HEK293 (cell line): ENCODE measurements around the gene FASTKD3.

Source experiments
- CTCF ChIA-PET: fragments of 350-600 bp; formaldehyde crosslinking; extraction: SDS; loops from one replicate; lab custom pipeline; 2021; ENCODE audit warnings: antibody characterized with exemption; lab: Yijun Ruan, JAX
- POLR2A ChIA-PET: fragments of 300-600 bp; formaldehyde crosslinking; extraction: SDS; loops from one replicate; lab custom pipeline; 2020; ENCODE audit warnings: antibody characterized with exemption, inconsistent platforms; lab: Yijun Ruan, JAX
- H3K27ac ChIP-seq: fragments of 200-500 bp; sonication (Bioruptor generic); 2 replicates; pipeline ENCODE4 v1.5.1; 2014; ENCODE audit warnings: low read depth, low read length, control low read depth, inconsistent platforms; ENCODE audit errors: extremely low read depth
- H3K36me3 ChIP-seq, 2 experiments: fragments of 200-500 bp in 1 of 2; sonication (Bioruptor generic) in 1 of 2; 1 replicate in 1 of 2; 2 replicates in 1 of 2; pipeline ENCODE4 v1.5.1; 2014 to 2017; ENCODE audit warnings: inconsistent platforms in 2 of 2, low read length in 2 of 2; ENCODE audit not compliant: control insufficient read depth in 2 of 2, insufficient read depth in 1 of 2
- H3K4me1 ChIP-seq: fragments of 200-500 bp; sonication (Bioruptor generic); 2 replicates; pipeline ENCODE4 v1.5.1; 2014; ENCODE audit warnings: mild to moderate bottlenecking, low read length, inconsistent platforms; ENCODE audit not compliant: control insufficient read depth, insufficient read depth
- H3K4me3 ChIP-seq: 2 replicates; pipeline ENCODE4 v1.5.1; 2011; ENCODE audit warnings: low read depth, mild to moderate bottlenecking, control low read depth, low read length, moderate library complexity
- H3K9me3 ChIP-seq: fragments of 200-500 bp; sonication (Bioruptor generic); 2 replicates; pipeline ENCODE4 v1.5.1; 2014; ENCODE audit warnings: low read depth, low read length, inconsistent platforms; ENCODE audit not compliant: control insufficient read depth, insufficient read depth
- EGR2 ChIP-seq: fragments of 450-650 bp; formaldehyde crosslinking; IDR thresholded peaks from 2 replicates; pipeline ENCODE4 v1.5.1; 2016; ENCODE audit warnings: low read depth, missing biosample characterization, missing genetic modification characterization
- HOXA7 ChIP-seq: sonication (generic); formaldehyde crosslinking; IDR thresholded peaks from 2 replicates; pipeline ENCODE4 v1.8.1; 2022; ENCODE audit warnings: missing genetic modification reagents, borderline replicate concordance
- KLF8 ChIP-seq: fragments of 450-650 bp; formaldehyde crosslinking; IDR thresholded peaks from 2 replicates; pipeline ENCODE4 v1.5.1; 2016; ENCODE audit warnings: missing biosample characterization, missing genetic modification characterization
- MZF1 ChIP-seq: fragments of 450-650 bp; formaldehyde crosslinking; IDR thresholded peaks from 2 replicates; pipeline ENCODE4 v1.5.1; 2017; ENCODE audit warnings: missing biosample characterization, missing genetic modification characterization, borderline replicate concordance
- PRDM1 ChIP-seq: fragments of 450-650 bp; formaldehyde crosslinking; IDR thresholded peaks from 2 replicates; pipeline ENCODE4; 2016; ENCODE audit warnings: missing biosample characterization, missing genetic modification characterization
- ZBTB44 ChIP-seq: fragments of 450-650 bp; IDR thresholded peaks from 2 replicates; pipeline ENCODE4 v1.5.1; 2018; ENCODE audit warnings: missing biosample characterization, mild to moderate bottlenecking, missing genetic modification characterization
- ZEB2 ChIP-seq: fragments of 450-650 bp; formaldehyde crosslinking; IDR thresholded peaks from 2 replicates; pipeline ENCODE4 v1.5.1; 2016; ENCODE audit warnings: missing biosample characterization, missing genetic modification characterization
- ZFP3 ChIP-seq: fragments of 450-650 bp; formaldehyde crosslinking; IDR thresholded peaks from 2 replicates; pipeline ENCODE4 v1.5.1; 2016; ENCODE audit warnings: low read depth, missing biosample characterization, missing genetic modification characterization
- ZNF155 ChIP-seq: fragments of 450-650 bp; formaldehyde crosslinking; IDR thresholded peaks from 2 replicates; pipeline ENCODE4 v1.5.1; 2016; ENCODE audit warnings: missing biosample characterization, missing genetic modification characterization
- ZNF184 ChIP-seq: fragments of 450-650 bp; IDR thresholded peaks from 2 replicates; pipeline ENCODE4 v1.5.1; 2018; ENCODE audit warnings: missing biosample characterization, mild to moderate bottlenecking, missing genetic modification characterization
- ZNF221 ChIP-seq: fragments of 450-650 bp; formaldehyde crosslinking; IDR thresholded peaks from 2 replicates; pipeline ENCODE4 v1.5.1; 2017; ENCODE audit warnings: missing biosample characterization, missing genetic modification characterization, borderline replicate concordance
- ZNF248 ChIP-seq: fragments of 450-650 bp; formaldehyde crosslinking; IDR thresholded peaks from 2 replicates; pipeline ENCODE4 v1.5.1; 2017; ENCODE audit warnings: missing biosample characterization, missing genetic modification characterization
- ZNF335 ChIP-seq: fragments of 450-650 bp; formaldehyde crosslinking; conservative IDR thresholded peaks from 2 replicates; pipeline ENCODE4 v1.5.1; 2016; ENCODE audit warnings: missing biosample characterization, missing genetic modification characterization
- ZNF366 ChIP-seq: fragments of 450-650 bp; formaldehyde crosslinking; conservative IDR thresholded peaks from 2 replicates; pipeline ENCODE4 v1.5.1; 2016; ENCODE audit warnings: missing biosample characterization, missing genetic modification characterization
- ZNF48 ChIP-seq: fragments of 450-650 bp; formaldehyde crosslinking; IDR thresholded peaks from 2 replicates; pipeline ENCODE4 v1.5.1; 2016; ENCODE audit warnings: missing biosample characterization, missing genetic modification characterization
- ZNF623 ChIP-seq: fragments of 450-650 bp; formaldehyde crosslinking; IDR thresholded peaks from 2 replicates; pipeline ENCODE4 v1.5.1; 2016; ENCODE audit warnings: missing biosample characterization, missing genetic modification characterization
- ZNF654 ChIP-seq: fragments of 450-650 bp; formaldehyde crosslinking; IDR thresholded peaks from 2 replicates; pipeline ENCODE4 v1.5.1; 2016; ENCODE audit warnings: low read depth, missing biosample characterization, missing genetic modification characterization
- ZNF707 ChIP-seq: fragments of 450-650 bp; formaldehyde crosslinking; IDR thresholded peaks from 2 replicates; pipeline ENCODE4 v1.5.1; 2016; ENCODE audit warnings: missing biosample characterization, missing genetic modification characterization
- TF ChIP-seq, protein P1 (sequence below): fragments of 450-650 bp; formaldehyde crosslinking; IDR thresholded peaks from 2 replicates; pipeline ENCODE4 v1.5.1; 2017; ENCODE audit warnings: missing biosample characterization, missing genetic modification characterization
- TF ChIP-seq, protein P2 (sequence below): fragments of 450-650 bp; formaldehyde crosslinking; IDR thresholded peaks from 2 replicates; pipeline ENCODE4 v1.5.1; 2016; ENCODE audit warnings: missing biosample characterization, missing genetic modification characterization
- TF ChIP-seq, protein P3 (sequence below): fragments of 450-650 bp; formaldehyde crosslinking; IDR thresholded peaks from 2 replicates; pipeline ENCODE4 v1.5.1; 2016; ENCODE audit warnings: missing biosample characterization, missing genetic modification characterization
- TF ChIP-seq, protein P4 (sequence below): fragments of 450-650 bp; formaldehyde crosslinking; IDR thresholded peaks from 2 replicates; pipeline ENCODE4 v1.5.1; 2016; ENCODE audit warnings: missing biosample characterization, missing genetic modification characterization
- TF ChIP-seq, protein P5 (sequence below): fragments of 450-650 bp; formaldehyde crosslinking; IDR thresholded peaks from 2 replicates; pipeline ENCODE4 v1.5.1; 2016; ENCODE audit warnings: missing biosample characterization, missing genetic modification characterization

The FASTKD3 gene

DNA sequence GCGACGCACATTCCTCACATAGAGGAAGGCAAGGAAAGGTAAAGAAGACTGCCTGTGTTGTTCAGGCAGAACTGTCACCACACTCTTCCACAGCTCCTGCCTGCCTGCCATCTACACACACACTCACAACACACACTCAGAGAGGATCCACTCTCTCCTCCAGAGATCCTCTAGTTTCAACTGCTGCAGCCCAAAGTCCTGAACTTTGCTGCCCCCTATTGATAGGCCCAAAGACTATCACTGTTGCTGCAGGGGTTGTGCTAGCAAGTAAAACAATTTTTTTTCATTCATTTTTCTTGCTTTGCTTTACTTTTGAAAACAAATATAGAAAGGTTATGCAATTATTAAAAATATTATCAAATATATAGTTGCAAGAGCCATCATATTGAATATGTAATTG is 12.0 kb downstream of the FASTKD3 start:
- H3K4me3 ChIP-seq = no peak overlapping the region
- ChIA-PET POLR2A (interaction anchor here (3.4 kb wide), 1 partner anchor 12 kb away, joined by 22 read pairs; the partner anchor contains the start of genes FASTKD3 and MTRR), CTCF (interaction anchor here (0.6 to 4.2 kb wide), 25 partner anchors 8 to 1096 kb away, joined by 3 to 29 read pairs (median 4); no protein-coding TSS in a partner anchor)
- no peaks in the 10 kb centered on the region; the same call in 1 of the 2 replicates for H3K4me1 ChIP-seq
- no peak for TF ChIP-seq ZNF221 (tag by site-specific recombination)
- TF ChIP-seq, protein P1, sequence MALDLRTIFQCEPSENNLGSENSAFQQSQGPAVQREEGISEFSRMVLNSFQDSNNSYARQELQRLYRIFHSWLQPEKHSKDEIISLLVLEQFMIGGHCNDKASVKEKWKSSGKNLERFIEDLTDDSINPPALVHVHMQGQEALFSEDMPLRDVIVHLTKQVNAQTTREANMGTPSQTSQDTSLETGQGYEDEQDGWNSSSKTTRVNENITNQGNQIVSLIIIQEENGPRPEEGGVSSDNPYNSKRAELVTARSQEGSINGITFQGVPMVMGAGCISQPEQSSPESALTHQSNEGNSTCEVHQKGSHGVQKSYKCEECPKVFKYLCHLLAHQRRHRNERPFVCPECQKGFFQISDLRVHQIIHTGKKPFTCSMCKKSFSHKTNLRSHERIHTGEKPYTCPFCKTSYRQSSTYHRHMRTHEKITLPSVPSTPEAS (tag by site-specific recombination) = peak; percentile 85
- TF ChIP-seq ZFP3 = no peak
- 0 out of 2 replicates have a peak, but pooled peaks have one; percentile 19 for TF ChIP-seq PRDM1 (tag by site-specific recombination)
- TF ChIP-seq, protein P2, sequence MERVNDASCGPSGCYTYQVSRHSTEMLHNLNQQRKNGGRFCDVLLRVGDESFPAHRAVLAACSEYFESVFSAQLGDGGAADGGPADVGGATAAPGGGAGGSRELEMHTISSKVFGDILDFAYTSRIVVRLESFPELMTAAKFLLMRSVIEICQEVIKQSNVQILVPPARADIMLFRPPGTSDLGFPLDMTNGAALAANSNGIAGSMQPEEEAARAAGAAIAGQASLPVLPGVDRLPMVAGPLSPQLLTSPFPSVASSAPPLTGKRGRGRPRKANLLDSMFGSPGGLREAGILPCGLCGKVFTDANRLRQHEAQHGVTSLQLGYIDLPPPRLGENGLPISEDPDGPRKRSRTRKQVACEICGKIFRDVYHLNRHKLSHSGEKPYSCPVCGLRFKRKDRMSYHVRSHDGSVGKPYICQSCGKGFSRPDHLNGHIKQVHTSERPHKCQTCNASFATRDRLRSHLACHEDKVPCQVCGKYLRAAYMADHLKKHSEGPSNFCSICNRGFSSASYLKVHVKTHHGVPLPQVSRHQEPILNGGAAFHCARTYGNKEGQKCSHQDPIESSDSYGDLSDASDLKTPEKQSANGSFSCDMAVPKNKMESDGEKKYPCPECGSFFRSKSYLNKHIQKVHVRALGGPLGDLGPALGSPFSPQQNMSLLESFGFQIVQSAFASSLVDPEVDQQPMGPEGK (tag by site-specific recombination) = no peak
- TF ChIP-seq ZNF623 (tag by site-specific recombination) = no peak
- TF ChIP-seq MZF1 = no peak
- no peak for TF ChIP-seq ZNF155 (tag by site-specific recombination)
- TF ChIP-seq ZNF248 (tag by site-specific recombination) = no peak
- TF ChIP-seq, protein P3, sequence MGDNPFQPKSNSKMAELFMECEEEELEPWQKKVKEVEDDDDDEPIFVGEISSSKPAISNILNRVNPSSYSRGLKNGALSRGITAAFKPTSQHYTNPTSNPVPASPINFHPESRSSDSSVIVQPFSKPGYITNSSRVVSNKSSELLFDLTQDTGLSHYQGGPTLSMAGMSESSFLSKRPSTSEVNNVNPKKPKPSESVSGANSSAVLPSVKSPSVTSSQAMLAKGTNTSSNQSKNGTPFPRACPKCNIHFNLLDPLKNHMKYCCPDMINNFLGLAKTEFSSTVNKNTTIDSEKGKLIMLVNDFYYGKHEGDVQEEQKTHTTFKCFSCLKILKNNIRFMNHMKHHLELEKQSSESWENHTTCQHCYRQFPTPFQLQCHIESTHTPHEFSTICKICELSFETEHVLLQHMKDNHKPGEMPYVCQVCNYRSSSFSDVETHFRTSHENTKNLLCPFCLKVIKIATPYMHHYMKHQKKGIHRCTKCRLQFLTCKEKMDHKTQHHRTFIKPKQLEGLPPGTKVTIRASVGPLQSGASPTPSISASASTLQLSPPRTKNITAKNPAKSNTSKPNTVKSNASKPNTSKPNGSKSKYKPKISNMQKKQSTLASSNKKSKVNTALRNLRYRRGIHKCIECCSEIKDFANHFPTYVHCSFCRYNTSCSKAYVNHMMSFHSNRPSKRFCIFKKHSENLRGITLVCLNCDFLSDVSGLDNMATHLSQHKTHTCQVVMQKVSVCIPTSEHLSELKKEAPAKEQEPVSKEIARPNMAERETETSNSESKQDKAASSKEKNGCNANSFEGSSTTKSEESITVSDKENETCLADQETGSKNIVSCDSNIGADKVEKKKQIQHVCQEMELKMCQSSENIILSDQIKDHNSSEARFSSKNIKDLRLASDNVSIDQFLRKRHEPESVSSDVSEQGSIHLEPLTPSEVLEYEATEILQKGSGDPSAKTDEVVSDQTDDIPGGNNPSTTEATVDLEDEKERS (tag by site-specific recombination) = no peak
- peak; percentile 90 for TF ChIP-seq ZNF654
- TF ChIP-seq, protein P4, sequence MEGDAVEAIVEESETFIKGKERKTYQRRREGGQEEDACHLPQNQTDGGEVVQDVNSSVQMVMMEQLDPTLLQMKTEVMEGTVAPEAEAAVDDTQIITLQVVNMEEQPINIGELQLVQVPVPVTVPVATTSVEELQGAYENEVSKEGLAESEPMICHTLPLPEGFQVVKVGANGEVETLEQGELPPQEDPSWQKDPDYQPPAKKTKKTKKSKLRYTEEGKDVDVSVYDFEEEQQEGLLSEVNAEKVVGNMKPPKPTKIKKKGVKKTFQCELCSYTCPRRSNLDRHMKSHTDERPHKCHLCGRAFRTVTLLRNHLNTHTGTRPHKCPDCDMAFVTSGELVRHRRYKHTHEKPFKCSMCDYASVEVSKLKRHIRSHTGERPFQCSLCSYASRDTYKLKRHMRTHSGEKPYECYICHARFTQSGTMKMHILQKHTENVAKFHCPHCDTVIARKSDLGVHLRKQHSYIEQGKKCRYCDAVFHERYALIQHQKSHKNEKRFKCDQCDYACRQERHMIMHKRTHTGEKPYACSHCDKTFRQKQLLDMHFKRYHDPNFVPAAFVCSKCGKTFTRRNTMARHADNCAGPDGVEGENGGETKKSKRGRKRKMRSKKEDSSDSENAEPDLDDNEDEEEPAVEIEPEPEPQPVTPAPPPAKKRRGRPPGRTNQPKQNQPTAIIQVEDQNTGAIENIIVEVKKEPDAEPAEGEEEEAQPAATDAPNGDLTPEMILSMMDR (tag by site-specific recombination) = peak; percentile 62; the same call in 1 of the 2 replicates
- TF ChIP-seq, all 188 proteins: peak for 4
- peaks cover 31 to 33% of the 10 kb centered on the region in 2 experiments for H3K36me3 ChIP-seq
- H3K27ac ChIP-seq = no peak overlapping the region
- H3K9me3 ChIP-seq = no peaks in the 10 kb centered on the region; the same call in 1 of the 2 replicates

DNA sequence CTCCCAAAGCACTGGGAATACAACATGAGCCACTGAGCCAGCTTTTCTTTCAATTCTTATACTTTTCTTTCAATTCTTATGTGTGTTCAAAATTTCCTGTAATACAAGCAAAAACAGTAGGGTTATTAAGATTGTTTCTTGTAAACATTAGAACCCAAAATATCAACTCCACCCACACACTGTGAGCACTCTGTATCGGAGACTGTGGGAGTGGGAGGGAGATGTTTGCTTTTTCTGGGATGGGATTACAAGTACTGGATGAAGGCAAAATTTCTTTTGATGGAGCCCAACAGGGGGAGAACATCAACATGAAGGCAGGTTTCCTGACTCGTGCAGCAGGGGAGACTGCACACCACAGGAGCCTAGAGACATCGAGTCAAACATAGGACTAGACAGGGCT is 13.2 kb downstream of the FASTKD3 start:
- POLR2A ChIA-PET = interaction anchor here (3.4 kb wide), 1 partner anchor 13 kb away, joined by 22 read pairs; the partner anchor contains the start of genes FASTKD3 and MTRR
- H3K9me3 ChIP-seq = no peaks in the 10 kb centered on the region; the same call in 1 of the 2 replicates
- CTCF ChIA-PET = interaction anchor here (0.8 to 4.2 kb wide), 13 partner anchors 9 to 1036 kb away, joined by 3 to 29 read pairs (median 4); no protein-coding TSS in a partner anchor
- no peak overlapping the region for H3K4me3 ChIP-seq
- no peaks in the 10 kb centered on the region; the same call in 1 of the 2 replicates for H3K4me1 ChIP-seq
- no peak overlapping the region for H3K27ac ChIP-seq
- peaks cover 20 to 21% of the 10 kb centered on the region in 2 experiments for H3K36me3 ChIP-seq
- TF ChIP-seq ZBTB44 (tag by site-specific recombination) (no peak), ZNF184 (no peak), EGR2 (peak; percentile 63; the same call in 1 of the 2 replicates), HOXA7 (CRISPR knock-in tag) (no peak), KLF8 (tag by site-specific recombination) (no peak), ZNF707 (no peak), ZNF48 (tag by site-specific recombination) (no peak), ZNF335 (tag by site-specific recombination) (no peak), ZEB2 (tag by site-specific recombination) (no peak), ZNF366 (tag by site-specific recombination) (no peak)
- TF ChIP-seq, protein P5, sequence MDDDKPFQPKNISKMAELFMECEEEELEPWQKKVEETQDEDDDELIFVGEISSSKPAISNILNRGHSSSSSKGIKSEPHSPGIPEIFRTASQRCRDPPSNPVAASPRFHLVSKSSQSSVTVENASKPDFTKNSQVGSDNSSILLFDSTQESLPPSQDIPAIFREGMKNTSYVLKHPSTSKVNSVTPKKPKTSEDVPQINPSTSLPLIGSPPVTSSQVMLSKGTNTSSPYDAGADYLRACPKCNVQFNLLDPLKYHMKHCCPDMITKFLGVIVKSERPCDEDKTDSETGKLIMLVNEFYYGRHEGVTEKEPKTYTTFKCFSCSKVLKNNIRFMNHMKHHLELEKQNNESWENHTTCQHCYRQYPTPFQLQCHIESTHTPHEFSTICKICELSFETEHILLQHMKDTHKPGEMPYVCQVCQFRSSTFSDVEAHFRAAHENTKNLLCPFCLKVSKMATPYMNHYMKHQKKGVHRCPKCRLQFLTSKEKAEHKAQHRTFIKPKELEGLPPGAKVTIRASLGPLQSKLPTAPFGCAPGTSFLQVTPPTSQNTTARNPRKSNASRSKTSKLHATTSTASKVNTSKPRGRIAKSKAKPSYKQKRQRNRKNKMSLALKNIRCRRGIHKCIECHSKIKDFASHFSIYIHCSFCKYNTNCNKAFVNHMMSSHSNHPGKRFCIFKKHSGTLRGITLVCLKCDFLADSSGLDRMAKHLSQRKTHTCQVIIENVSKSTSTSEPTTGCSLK = no peak
